Loucy (cell line): Measurements from ENCODE around the gene CTSH.
"Not testable (repeated sequence)": the region's sequence is repeated elsewhere in the genome, so short reads cannot be mapped to it uniquely, and the experiment has no call there.

ENCODE experiments used
- H2AFZ ChIP-seq: fragments of 200-600 bp; sonication (generic); 2 replicates; pipeline ENCODE4 v1.6.0; 2016; ENCODE audit warnings: antibody characterized with exemption, mild to moderate bottlenecking, low read length, moderate library complexity
- H3F3A ChIP-seq: fragments of 200-600 bp; 2 replicates; pipeline ENCODE4 v1.6.0; 2016; ENCODE audit warnings: antibody characterized with exemption, low read depth, mild to moderate bottlenecking
- H3K27me3 ChIP-seq: fragments of 200-600 bp; sonication (generic); 2 replicates; pipeline ENCODE4 v1.6.1; 2014; ENCODE audit warnings: low read length, mild to moderate bottlenecking; ENCODE audit not compliant: insufficient read depth, poor library complexity, severe bottlenecking
- H3K36me3 ChIP-seq: fragments of 200-600 bp; sonication (generic); 2 replicates; pipeline ENCODE4 v1.6.1; 2016; ENCODE audit warnings: low read length; ENCODE audit not compliant: insufficient read depth
- H3K4me1 ChIP-seq: fragments of 200-600 bp; sonication (generic); 2 replicates; pipeline ENCODE4 v1.5.1; 2014; ENCODE audit warnings: low read length, mild to moderate bottlenecking; ENCODE audit not compliant: insufficient read depth, poor library complexity, severe bottlenecking
- H3K4me2 ChIP-seq: fragments of 200-600 bp; sonication (generic); 2 replicates; pipeline ENCODE4 v1.6.0; 2014; ENCODE audit warnings: antibody characterized with exemption, low read length, low read depth, mild to moderate bottlenecking; ENCODE audit not compliant: poor library complexity, severe bottlenecking
- H3K4me3 ChIP-seq: fragments of 200-600 bp; sonication (generic); 2 replicates; pipeline ENCODE4 v1.5.1; 2014; ENCODE audit warnings: low read length, mild to moderate bottlenecking, mixed read lengths; ENCODE audit not compliant: poor library complexity, severe bottlenecking
- H3K79me2 ChIP-seq: fragments of 200-600 bp; sonication (generic); 2 replicates; pipeline ENCODE4 v1.6.1; 2014; ENCODE audit warnings: low read length; ENCODE audit not compliant: insufficient read depth
- H3K9ac ChIP-seq: fragments of 200-600 bp; sonication (generic); 2 replicates; pipeline ENCODE4 v1.6.0; 2014; ENCODE audit warnings: mild to moderate bottlenecking, low read depth, low read length, moderate library complexity; ENCODE audit not compliant: poor library complexity, severe bottlenecking
- H3K9me2 ChIP-seq: fragments of 200-600 bp; sonication (generic); replicated peaks from 2 replicates; pipeline ENCODE4 v1.6.1; 2016; ENCODE audit warnings: low read depth, low read length, mixed read lengths
- H3K9me3 ChIP-seq: fragments of 200-600 bp; sonication (generic); 2 replicates; pipeline ENCODE4 v1.6.1; 2014; ENCODE audit warnings: mild to moderate bottlenecking, antibody characterized with exemption, low read length, low read depth; ENCODE audit not compliant: insufficient read depth
- H4K20me1 ChIP-seq: fragments of 200-600 bp; sonication (generic); 2 replicates; pipeline ENCODE4 v1.6.0; 2014; ENCODE audit warnings: antibody characterized with exemption, low read length, mild to moderate bottlenecking; ENCODE audit not compliant: insufficient read depth, poor library complexity, severe bottlenecking
- CTCF ChIP-seq: fragments of 200-600 bp; sonication (generic); conservative IDR thresholded peaks from 2 replicates; pipeline ENCODE4 v1.5.1; 2014; ENCODE audit warnings: mild to moderate bottlenecking, antibody characterized with exemption, low read length

The CTSH gene

DNA sequence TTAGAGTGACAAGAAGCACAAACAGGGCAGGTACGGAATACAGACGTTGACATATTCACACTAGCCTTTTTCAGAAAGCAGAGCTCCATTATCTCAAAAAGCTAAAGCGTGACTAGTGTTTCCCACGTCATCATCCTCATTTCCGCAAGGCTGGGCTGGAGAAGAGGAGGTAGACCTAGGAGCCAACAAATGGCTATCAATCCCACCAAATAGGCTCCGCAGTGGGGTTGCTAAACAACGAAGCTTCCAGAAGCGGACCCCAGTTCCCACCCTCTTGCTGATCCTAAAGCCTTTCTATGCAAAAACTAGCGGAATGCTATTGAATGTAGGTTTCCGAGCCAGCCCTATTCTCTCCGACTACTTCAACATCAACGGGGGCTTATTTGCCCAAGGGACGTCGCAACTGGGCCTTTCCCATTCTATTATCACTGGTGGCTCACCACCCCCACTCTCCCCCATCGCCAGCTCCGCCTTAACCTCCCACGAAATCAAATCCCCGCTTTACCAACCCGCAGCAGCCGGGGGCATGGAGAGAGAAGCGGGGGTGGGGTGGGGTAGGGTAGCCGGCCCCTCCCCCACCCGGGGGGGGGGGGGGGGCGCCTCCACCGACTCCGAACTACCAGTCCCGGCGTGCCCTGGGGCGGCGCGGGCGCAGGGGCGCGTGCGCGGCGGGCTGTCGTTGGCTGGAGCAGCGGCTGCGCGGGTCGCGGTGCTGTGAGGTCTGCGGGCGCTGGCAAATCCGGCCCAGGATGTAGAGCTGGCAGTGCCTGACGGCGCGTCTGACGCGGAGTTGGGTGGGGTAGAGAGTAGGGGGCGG, 72.5 kb downstream of the CTSH start, which contains the start of gene MORF4L1:
MORF4L1 (plus strand) TSS at position 736 of the 817 bp plus-strand sequence. CDS start 128 bp downstream, outside the sequence.
- Histone ChIP-seq H3K36me3 (no peaks in the 10 kb centered on the region), H2AFZ (peak within 1 kb of the TSS; percentile 100), H3K9ac (peak within 1 kb of the TSS; percentile 100), H3K9me2 (no peaks in the 10 kb centered on the region), H3K4me2 (peak within 1 kb of the TSS; percentile 94), H3K9me3 (no peaks in the 10 kb centered on the region), H3K27me3 (peaks cover 4% of the 10 kb centered on the region), H3F3A (no peaks in the 10 kb centered on the region), H3K4me1 (peaks cover 26% of the 10 kb centered on the region), H3K79me2 (peaks cover 45% of the 10 kb centered on the region), H3K4me3 (peak within 1 kb of the TSS; percentile 96), H4K20me1 (peaks cover 38% of the 10 kb centered on the region)
- no peak for TF ChIP-seq CTCF

DNA sequence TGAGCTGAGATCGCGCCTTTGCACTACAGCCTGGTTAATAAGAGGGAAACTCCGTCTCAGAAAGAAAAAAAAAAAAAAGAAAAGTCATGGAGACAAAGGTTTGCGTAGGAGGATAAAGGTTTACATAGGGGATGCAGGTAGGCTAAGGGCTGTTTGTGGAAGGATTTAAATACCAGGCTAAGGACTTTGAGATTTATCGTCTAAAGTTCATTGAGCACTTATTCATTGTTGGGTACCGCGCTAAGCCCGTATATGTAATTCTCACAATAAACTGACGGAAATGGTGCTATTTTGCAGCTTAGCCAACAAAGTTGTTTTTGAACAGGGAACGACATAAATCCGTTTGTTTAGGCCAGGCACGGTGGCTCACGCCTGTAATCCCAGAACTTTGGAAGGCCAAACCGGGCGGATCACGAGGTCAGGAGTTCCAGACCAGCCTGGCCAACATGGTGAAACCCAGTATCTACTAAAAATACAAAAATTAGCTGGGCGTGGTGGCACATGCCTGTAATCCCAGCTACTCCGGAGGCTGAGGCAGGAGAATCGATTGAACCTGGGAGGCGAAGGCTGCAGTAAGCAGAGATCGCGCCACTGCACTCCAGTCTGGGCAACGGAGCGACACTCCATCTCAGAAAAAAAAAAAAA, 73.2 kb downstream of the CTSH start:
- not testable (repeated sequence) for H3K36me3 ChIP-seq, H3K27me3 ChIP-seq, H3F3A ChIP-seq, H3K4me3 ChIP-seq, H3K9me2 ChIP-seq, H3K9me3 ChIP-seq
- Histone ChIP-seq H3K4me2 (peak overlapping the region; percentile 75), H4K20me1 (peaks cover 31% of the 10 kb centered on the region), H3K9ac (peak overlapping the region; percentile 68), H2AFZ (peak overlapping the region; percentile 100; the same call in 1 of the 2 replicates), H3K79me2 (peaks cover 38% of the 10 kb centered on the region), H3K4me1 (peaks cover 18% of the 10 kb centered on the region)
